ENCODE measurements around the gene TYMP.
"Not testable (repeated sequence)": the region's sequence is repeated elsewhere in the genome, so short reads cannot be mapped to it uniquely, and the experiment has no call there.

Gene TYMP

GRCh38 chr22:50520826-50521453 lies 8.9 kb downstream of the TYMP start:
- no peak for FAIRE-seq
- no peak for DNase-seq (ENCODE audit: insufficient read length)
- TF ChIP-seq POLR2AphosphoS5 (IDR thresholded peaks at IDR 0.05; ENCODE audit: low read depth, low read length) (no peak), POLR2A (IDR thresholded peaks at IDR 0.05; ENCODE audit: low read depth, low read length) (no peak), TAF1 (IDR thresholded peaks at IDR 0.05; ENCODE audit: borderline replicate concordance, low read depth, low read length) (no peak)

DNA sequence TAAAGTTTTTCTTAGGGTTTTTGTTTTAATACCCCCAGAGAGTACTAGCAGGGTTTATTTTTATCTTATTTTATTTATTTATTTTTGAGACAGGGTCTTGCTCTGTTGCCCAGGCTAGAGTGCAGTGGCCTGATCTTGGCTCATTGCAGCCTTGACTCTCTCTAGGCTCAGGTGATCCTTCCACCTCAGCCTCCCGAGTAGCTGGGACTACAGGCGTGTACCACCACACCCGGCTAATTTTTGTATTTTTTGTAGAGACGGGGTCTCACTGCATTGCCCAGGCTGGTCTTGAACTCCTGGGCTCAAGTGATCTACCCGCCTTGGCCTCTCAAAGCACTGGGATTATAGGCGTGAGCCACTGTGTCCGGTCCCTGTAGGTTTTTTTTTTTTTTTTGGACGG lies 9.6 kb downstream of the TYMP start:
- not testable (repeated sequence) for DNase-seq (ENCODE audit: insufficient read length); FAIRE-seq

DNA sequence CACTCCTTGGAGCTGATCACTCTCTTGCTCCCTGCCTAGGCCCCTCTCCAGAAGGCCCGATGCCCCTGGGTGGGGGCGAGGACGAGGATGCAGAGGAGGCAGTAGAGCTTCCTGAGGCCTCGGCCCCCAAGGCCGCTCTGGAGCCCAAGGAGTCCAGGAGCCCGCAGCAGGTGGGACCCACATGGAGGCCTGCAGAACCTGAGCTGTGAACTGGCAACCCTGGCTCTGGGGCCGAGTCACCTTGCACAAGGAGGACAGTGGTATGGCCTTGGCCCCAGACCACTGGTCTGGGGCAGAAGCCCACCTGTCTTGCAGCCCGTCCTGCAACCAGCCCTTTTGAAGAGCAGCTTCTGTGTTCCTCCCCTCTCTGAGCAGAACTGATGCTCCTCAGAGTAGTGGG lies 10.7 kb downstream of the TYMP start:
- TF ChIP-seq POLR2A (IDR thresholded peaks at IDR 0.05; ENCODE audit: low read depth, low read length) (no peak; the same call in 1 of the 2 replicates), TAF1 (IDR thresholded peaks at IDR 0.05; ENCODE audit: borderline replicate concordance, low read depth, low read length) (no peak), POLR2AphosphoS5 (IDR thresholded peaks at IDR 0.05; ENCODE audit: low read depth, low read length) (no peak)
- no peak for DNase-seq (ENCODE audit: insufficient read length)
- FAIRE-seq = no peak

GRCh38 chr22:50518606-50519005 lies 11.2 kb downstream of the TYMP start:
- no peak for DNase-seq (ENCODE audit: insufficient read length)
- FAIRE-seq = no peak
- TF ChIP-seq POLR2A (IDR thresholded peaks at IDR 0.05; ENCODE audit: low read depth, low read length) (no peak), TAF1 (IDR thresholded peaks at IDR 0.05; ENCODE audit: borderline replicate concordance, low read depth, low read length) (no peak), POLR2AphosphoS5 (IDR thresholded peaks at IDR 0.05; ENCODE audit: low read depth, low read length) (no peak)

DNA sequence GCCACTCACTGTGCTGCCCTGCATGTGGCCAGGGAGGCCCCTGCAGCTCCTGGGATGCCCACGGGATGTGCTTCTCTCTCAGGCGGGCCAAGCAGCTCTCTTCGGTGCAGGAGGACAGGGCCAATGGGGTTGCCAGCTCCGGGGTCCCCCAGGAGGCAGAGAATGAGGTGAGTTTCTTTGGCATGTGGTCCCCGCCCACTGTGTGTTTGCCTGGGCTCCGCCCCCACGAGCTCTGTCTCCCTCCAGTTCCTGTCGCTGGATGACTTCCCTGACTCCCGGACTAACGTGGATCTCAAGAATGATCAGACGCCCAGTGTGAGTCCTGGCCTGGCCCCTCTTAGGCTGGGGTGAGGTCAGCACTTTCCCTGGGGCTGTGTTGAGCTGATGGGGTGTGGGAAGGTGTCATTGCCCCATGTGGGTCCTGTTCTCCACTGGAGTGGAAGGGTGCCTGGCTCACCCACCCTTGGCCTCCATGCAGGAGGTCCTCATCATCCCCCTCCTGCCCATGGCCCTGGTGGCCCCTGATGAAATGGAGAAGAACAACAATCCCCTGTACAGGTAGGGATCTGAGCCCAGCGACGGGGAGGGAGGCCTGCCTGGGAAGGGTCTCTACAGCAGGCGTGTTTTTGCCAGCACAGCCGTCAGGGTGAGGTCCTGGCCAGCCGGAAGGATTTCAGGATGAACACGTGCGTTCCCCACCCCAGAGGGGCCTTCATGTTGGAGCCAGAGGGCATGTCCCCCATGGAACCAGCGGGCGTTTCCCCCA lies 12.1 kb downstream of the TYMP start:
- FAIRE-seq (no peak), DNase-seq (ENCODE audit: insufficient read length) (no peak)
- TF ChIP-seq TAF1 (IDR thresholded peaks at IDR 0.05; ENCODE audit: borderline replicate concordance, low read depth, low read length) (no peak), POLR2A (IDR thresholded peaks at IDR 0.05; ENCODE audit: low read depth, low read length) (no peak), POLR2AphosphoS5 (IDR thresholded peaks at IDR 0.05; ENCODE audit: low read depth, low read length) (no peak)

DNA sequence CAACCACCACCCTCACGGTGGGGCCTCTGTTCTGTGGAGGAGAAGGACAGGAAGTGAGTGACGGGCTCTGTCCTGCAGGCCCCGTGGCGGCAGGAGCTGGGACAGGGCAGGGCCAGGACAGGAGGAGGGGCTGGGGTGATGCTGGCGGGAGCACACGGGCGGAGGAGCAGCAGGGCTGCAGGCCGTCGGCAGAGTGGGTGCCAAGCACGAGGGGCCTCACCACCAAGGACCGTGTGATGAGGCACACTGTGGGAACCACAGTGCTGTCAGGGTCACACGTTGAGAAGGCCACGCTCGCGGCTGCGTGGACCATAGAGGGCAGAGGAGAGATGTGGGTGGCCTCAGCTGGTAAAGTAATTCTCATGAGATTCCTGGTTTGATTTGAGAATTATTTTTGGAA lies 12.9 kb downstream of the TYMP start:
- no peak for FAIRE-seq
- no peak for TF ChIP-seq POLR2A (IDR thresholded peaks at IDR 0.05; ENCODE audit: low read depth, low read length)
- no peak for TF ChIP-seq TAF1 (IDR thresholded peaks at IDR 0.05; ENCODE audit: borderline replicate concordance, low read depth, low read length)
- TF ChIP-seq POLR2AphosphoS5 (IDR thresholded peaks at IDR 0.05; ENCODE audit: low read depth, low read length) = no peak
- no peak for DNase-seq (ENCODE audit: insufficient read length)

- DNase-seq (ENCODE audit: insufficient read length) (no peak), FAIRE-seq (no peak)
- TF ChIP-seq POLR2AphosphoS5 (IDR thresholded peaks at IDR 0.05; ENCODE audit: low read depth, low read length) (no peak), POLR2A (IDR thresholded peaks at IDR 0.05; ENCODE audit: low read depth, low read length) (no peak), TAF1 (IDR thresholded peaks at IDR 0.05; ENCODE audit: borderline replicate concordance, low read depth, low read length) (no peak)
Measured at GRCh38 chr22:50516068-50516467, 13.7 kb downstream of the TYMP start.

GRCh38 chr22:50513175-50513574 lies 16.6 kb downstream of the TYMP start:
- no peak for FAIRE-seq
- no peak for TF ChIP-seq POLR2A (IDR thresholded peaks at IDR 0.05; ENCODE audit: low read depth, low read length)
- TF ChIP-seq POLR2AphosphoS5 (IDR thresholded peaks at IDR 0.05; ENCODE audit: low read depth, low read length) = no peak
- TF ChIP-seq TAF1 (IDR thresholded peaks at IDR 0.05; ENCODE audit: borderline replicate concordance, low read depth, low read length) = no peak
- DNase-seq (ENCODE audit: insufficient read length) = no peak

- FAIRE-seq (no peak), DNase-seq (ENCODE audit: insufficient read length) (no peak)
- TF ChIP-seq POLR2A (IDR thresholded peaks at IDR 0.05; ENCODE audit: low read depth, low read length) (no peak), TAF1 (IDR thresholded peaks at IDR 0.05; ENCODE audit: borderline replicate concordance, low read depth, low read length) (no peak), POLR2AphosphoS5 (IDR thresholded peaks at IDR 0.05; ENCODE audit: low read depth, low read length) (no peak)
Measured at GRCh38 chr22:50508897-50509296, 20.9 kb downstream of the TYMP start.

DNA sequence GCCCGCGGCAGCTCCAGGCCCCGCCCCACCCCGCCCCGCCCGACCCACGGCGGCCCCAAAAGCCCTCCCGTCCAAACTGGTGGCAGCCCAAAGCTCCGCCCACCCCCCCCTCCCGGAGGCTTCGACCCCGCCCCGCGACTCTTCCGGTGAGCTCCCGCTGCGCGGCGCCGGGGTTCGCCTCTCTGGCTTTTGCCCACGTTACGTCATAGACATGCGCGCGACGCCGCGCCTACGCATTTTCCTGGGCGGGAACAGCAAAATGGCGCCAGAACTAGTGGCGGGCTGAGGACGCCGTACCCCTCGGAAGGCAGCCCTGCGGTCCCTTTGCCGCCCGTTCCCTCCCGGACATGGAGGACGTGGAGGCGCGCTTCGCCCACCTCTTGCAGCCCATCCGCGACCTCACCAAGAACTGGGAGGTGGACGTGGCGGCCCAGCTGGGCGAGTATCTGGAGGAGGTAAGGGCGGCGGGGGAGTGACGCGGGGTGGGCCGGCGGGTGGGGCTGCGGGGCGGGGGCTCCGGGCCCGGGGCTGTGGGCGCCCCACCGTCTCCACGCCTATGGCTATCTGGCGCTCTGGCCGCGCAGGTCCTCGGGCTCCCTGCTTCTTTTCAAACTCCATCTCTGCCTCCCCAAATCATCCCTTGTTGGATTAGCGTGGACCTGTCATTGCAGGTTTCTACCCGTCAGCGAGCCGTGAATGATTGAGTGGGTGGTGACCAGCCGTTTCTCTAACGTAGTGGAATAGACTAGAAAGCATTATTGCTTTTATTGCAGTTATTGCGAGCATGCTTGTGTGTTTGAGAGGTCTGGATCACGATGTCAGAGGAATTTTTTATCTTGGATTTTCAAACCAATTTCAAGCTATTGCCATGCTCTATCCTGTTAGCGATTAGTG lies 21.6 kb downstream of the TYMP start, which contains the start of gene NCAPH2:
NCAPH2 (plus strand) TSS at position 234 of the 894 bp plus-strand sequence; CDS start at position 348, 114 bp downstream.
- TF ChIP-seq POLR2A (IDR thresholded peaks at IDR 0.05; ENCODE audit: low read depth, low read length) (peak; percentile 90), POLR2AphosphoS5 (IDR thresholded peaks at IDR 0.05; ENCODE audit: low read depth, low read length) (peak; percentile 90), TAF1 (IDR thresholded peaks at IDR 0.05; ENCODE audit: borderline replicate concordance, low read depth, low read length) (peak; percentile 95)
- DNase-seq (ENCODE audit: insufficient read length) = peak; percentile 99
- FAIRE-seq = peak; percentile 99

- FAIRE-seq (no peak), DNase-seq (ENCODE audit: insufficient read length) (peak; percentile 98)
- TF ChIP-seq TAF1 (IDR thresholded peaks at IDR 0.05; ENCODE audit: borderline replicate concordance, low read depth, low read length) (peak; percentile 25; the same call in 1 of the 2 replicates), POLR2A (IDR thresholded peaks at IDR 0.05; ENCODE audit: low read depth, low read length) (peak; percentile 54; the same call in 1 of the 2 replicates), POLR2AphosphoS5 (IDR thresholded peaks at IDR 0.05; ENCODE audit: low read depth, low read length) (0 out of 2 replicates have a peak, but pooled peaks have one; percentile 9)
Measured at GRCh38 chr22:50507421-50507990, 22.3 kb downstream of the TYMP start, which contains the start of gene LMF2. LMF2 (minus strand) TSS chr22:50507702; CDS start chr22:50507675, 27 bp downstream.

Measured in GM12892 (cell line).